Osteoblast (primary cell): ENCODE measurements around the gene DMPK. TPM values are rescaled to one million over a fixed set of nuclear protein-coding genes. Genes with fewer than 3 reads are reported as not detected.

ENCODE experiments used
- DNase-seq: peaks from one replicate; pipeline ENCODE4 v3.0.0; 2011; ENCODE audit warnings: low spot score, mixed read lengths; ENCODE audit not compliant: insufficient read length; ENCODE audit errors: missing footprints
- H2AFZ ChIP-seq: 2 replicates; pipeline ENCODE4 v1.6.0; 2011; ENCODE audit warnings: mild to moderate bottlenecking, low read length
- H3K27ac ChIP-seq: 2 replicates; pipeline ENCODE4 v1.5.1; 2011; ENCODE audit warnings: mild to moderate bottlenecking, low read depth, low read length, moderate library complexity
- H3K27me3 ChIP-seq: 2 replicates; pipeline ENCODE4 v1.6.0; 2012; ENCODE audit warnings: mild to moderate bottlenecking, control low read depth, inconsistent platforms, low read length, moderate library complexity; ENCODE audit not compliant: insufficient read depth
- H3K36me3 ChIP-seq: 2 replicates; pipeline ENCODE4 v1.5.1; 2011; ENCODE audit warnings: mild to moderate bottlenecking, low read length, control low read depth, moderate library complexity; ENCODE audit not compliant: insufficient read depth
- H3K4me1 ChIP-seq: 2 replicates; pipeline ENCODE4 v1.5.1; 2011; ENCODE audit warnings: mild to moderate bottlenecking, low read length, control low read depth, moderate library complexity; ENCODE audit not compliant: insufficient read depth
- H3K4me2 ChIP-seq: 2 replicates; pipeline ENCODE4 v1.6.0; 2011; ENCODE audit warnings: mild to moderate bottlenecking, low read length; ENCODE audit not compliant: insufficient read depth
- H3K4me3 ChIP-seq: fragments of 200-600 bp; sonication (generic); 3 replicates; pipeline ENCODE4 v1.5.1; 2012; ENCODE audit warnings: mild to moderate bottlenecking, low read length, inconsistent platforms; ENCODE audit not compliant: insufficient read depth
- H3K79me2 ChIP-seq: 2 replicates; pipeline ENCODE4 v1.6.0; 2012; ENCODE audit warnings: mild to moderate bottlenecking, low read length, control low read depth, inconsistent platforms; ENCODE audit not compliant: insufficient read depth
- H3K9me3 ChIP-seq: 2 replicates; pipeline ENCODE4 v1.5.1; 2011; ENCODE audit warnings: low read depth, low read length, control low read depth
- H4K20me1 ChIP-seq: 2 replicates; pipeline ENCODE4 v1.6.0; 2012; ENCODE audit warnings: mild to moderate bottlenecking, low read length, control low read depth; ENCODE audit not compliant: insufficient read depth
- CTCF ChIP-seq: IDR thresholded peaks from 2 replicates; pipeline ENCODE4 v1.5.1; 2011; ENCODE audit warnings: mild to moderate bottlenecking, low read depth, low read length, moderate library complexity; ENCODE audit errors: extremely low read depth
- total RNA-seq: library from RNA; depleted of rRNA; stranded (reverse); fragments of >200 nt; gene quantifications from 2 replicates; pipeline ENCODE4 v1.2.3, GENCODE V29; 2012

The DMPK gene
- total RNA-seq, 1 donor: 30.4 TPM

- Histone ChIP-seq H3K27ac (no peak overlapping the region), H3K79me2 (no peaks in the 10 kb centered on the region), H2AFZ (no peak overlapping the region), H3K4me3 (no peak overlapping the region), H3K9me3 (no peaks in the 10 kb centered on the region), H3K4me2 (no peak overlapping the region), H3K4me1 (no peaks in the 10 kb centered on the region), H3K36me3 (peaks cover 41% of the 10 kb centered on the region), H3K27me3 (no peaks in the 10 kb centered on the region), H4K20me1 (peaks cover 3% of the 10 kb centered on the region)
- TF ChIP-seq CTCF: no peak
- DNase-seq: no peak
Measured at GRCh38 chr19:45821570-45821969, 39.3 kb upstream of the DMPK start.

GRCh38 chr19:45821103-45821521 is 38.8 kb upstream of the DMPK start:
- H3K36me3 ChIP-seq: peaks cover 40% of the 10 kb centered on the region
- H3K79me2 ChIP-seq: no peaks in the 10 kb centered on the region
- DNase-seq: peak; percentile 78
- no peaks in the 10 kb centered on the region for H3K27me3 ChIP-seq
- no peak overlapping the region for H3K4me2 ChIP-seq
- TF ChIP-seq CTCF: no peak
- no peak overlapping the region for H3K4me3 ChIP-seq
- no peaks in the 10 kb centered on the region for H3K4me1 ChIP-seq
- H4K20me1 ChIP-seq: peaks cover 3% of the 10 kb centered on the region
- no peaks in the 10 kb centered on the region for H3K9me3 ChIP-seq
- no peak overlapping the region for H3K27ac ChIP-seq
- no peak overlapping the region for H2AFZ ChIP-seq

- Histone ChIP-seq H3K36me3 (peaks cover 40% of the 10 kb centered on the region), H3K79me2 (no peaks in the 10 kb centered on the region), H3K9me3 (no peaks in the 10 kb centered on the region), H3K4me2 (no peak overlapping the region), H3K27me3 (no peaks in the 10 kb centered on the region), H4K20me1 (peaks cover 3% of the 10 kb centered on the region), H2AFZ (no peak overlapping the region), H3K4me3 (no peak overlapping the region), H3K27ac (no peak overlapping the region), H3K4me1 (no peaks in the 10 kb centered on the region)
- no peak for TF ChIP-seq CTCF
- peak; percentile 72 for DNase-seq
Measured at GRCh38 chr19:45820413-45821102, 38.3 kb upstream of the DMPK start.

- H3K4me1 ChIP-seq: no peaks in the 10 kb centered on the region
- no peak overlapping the region for H2AFZ ChIP-seq
- no peak overlapping the region for H3K27ac ChIP-seq
- no peak overlapping the region for H3K4me2 ChIP-seq
- peak; percentile 80 for DNase-seq
- H3K9me3 ChIP-seq: no peaks in the 10 kb centered on the region
- peaks cover 38% of the 10 kb centered on the region for H3K36me3 ChIP-seq
- H3K4me3 ChIP-seq: no peak overlapping the region
- no peaks in the 10 kb centered on the region for H3K27me3 ChIP-seq
- peaks cover 3% of the 10 kb centered on the region for H4K20me1 ChIP-seq
- no peaks in the 10 kb centered on the region for H3K79me2 ChIP-seq
- no peak for TF ChIP-seq CTCF
Measured at GRCh38 chr19:45819769-45820168, 37.5 kb upstream of the DMPK start.
